ENCODE results near the gene RPS27A. TPM values are rescaled to one million over a fixed set of nuclear protein-coding genes. Genes with fewer than 3 reads are reported as not detected.
"Not testable (repeated sequence)": the region's sequence is repeated elsewhere in the genome, so short reads cannot be mapped to it uniquely, and the experiment has no call there.

The RPS27A gene
- total RNA-seq, 1 donor from 2014 or later, result 782 TPM

DNA sequence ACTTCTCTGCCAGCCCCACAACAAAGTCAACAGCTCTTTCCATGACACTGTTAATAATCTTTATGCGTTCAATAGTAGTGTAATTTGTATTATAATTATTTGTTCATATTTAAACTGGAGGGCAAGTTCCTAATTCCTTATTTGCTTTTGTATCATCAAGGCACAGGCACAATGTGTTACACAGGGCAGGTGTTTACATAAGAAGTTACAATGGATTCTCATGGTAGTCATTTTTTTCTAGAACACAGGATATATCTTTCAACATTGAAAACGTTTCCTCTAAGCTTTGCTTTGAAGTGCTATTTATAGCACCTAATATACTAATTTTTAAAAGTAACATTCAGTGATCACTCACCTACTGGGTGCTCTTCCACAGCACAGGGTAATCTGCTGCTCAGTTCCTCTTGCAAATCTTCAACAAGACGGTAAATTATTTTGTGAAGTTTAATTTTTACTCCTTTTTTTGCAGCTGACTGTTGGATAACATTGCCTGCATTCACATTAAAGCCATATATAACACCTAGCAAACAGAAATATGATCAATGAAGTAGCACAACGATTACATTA, 7.3 kb downstream of the RPS27A start:
- peak in 1 of 2 donors; percentile 65 for DNase-seq (ENCODE audit: low read depth in 2 of 2)

GRCh38 chr2:55241582-55241981, 9.1 kb downstream of the RPS27A start:
- DNase-seq (ENCODE audit: low read depth in 2 of 2), result not testable (repeated sequence)

GRCh38 chr2:55242617-55243016, 10.1 kb downstream of the RPS27A start:
- DNase-seq (ENCODE audit: low read depth in 2 of 2), result no peak

DNA sequence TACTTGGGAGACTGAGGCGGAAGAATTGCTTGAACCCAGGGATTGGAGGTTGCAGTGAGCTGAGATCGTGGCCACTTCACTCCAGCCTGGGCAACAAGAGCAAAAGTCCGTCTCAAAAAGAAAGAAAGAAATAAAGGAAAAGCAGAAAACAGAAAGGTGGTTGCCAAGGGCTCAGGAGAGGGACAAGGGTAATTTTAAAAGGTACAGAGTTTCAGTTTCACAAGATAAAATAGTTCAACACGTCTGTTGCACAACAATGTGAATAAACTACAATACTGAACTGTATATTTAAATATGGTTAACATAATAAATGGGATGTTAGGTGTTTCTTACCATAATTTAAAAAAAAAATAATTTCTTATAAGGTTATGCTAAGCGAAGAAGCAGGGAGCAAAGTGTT, 12.9 kb downstream of the RPS27A start:
- no peak for DNase-seq (ENCODE audit: low read depth in 2 of 2)

DNA sequence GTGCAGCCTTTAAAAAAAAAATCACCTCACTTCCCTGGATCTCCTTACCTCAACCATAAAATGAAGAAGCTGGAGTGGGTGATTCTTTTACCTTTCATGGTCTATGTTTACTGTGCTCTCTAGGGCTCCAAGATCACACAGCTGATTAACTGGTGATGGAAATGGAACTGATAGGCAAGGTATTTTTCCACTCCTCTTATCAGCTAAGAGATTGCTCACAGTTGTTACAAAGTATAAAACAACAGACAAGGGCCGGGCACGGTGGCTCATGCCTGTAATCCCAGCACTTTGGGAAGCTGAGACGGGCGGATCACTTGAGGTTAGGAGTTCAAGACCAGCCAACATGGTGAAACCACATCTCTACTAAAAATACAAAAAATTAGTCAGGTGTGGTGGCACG, 14.5 kb downstream of the RPS27A start:
- DNase-seq (ENCODE audit: low read depth in 2 of 2), result no peak

DNA sequence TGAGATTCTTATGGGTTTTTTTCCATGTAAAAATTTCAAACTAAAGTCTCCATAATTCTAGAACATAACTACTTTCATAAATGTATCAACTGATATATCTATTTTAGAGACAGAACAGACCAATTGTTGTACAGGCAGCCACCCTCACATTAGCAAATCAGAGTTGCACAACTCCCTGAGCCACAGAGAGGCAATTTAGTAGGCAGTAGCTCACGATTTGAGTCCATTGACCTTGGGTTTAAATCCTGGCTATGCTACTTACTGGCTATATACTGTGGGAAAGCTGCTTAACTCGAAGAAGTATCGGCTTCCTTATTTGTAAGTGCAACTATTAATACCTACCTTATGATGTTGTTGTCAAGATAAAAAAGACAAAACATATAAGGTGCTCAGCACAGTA, 20.3 kb downstream of the RPS27A start:
- no peak for DNase-seq (ENCODE audit: low read depth in 2 of 2)

- not testable (repeated sequence) for DNase-seq (ENCODE audit: low read depth in 2 of 2)
These were observed 27.1 kb downstream of the RPS27A start for GRCh38 chr2:55259586-55259985.

- DNase-seq (ENCODE audit: low read depth in 2 of 2), result no peak
These were observed 35.9 kb downstream of the RPS27A start for GRCh38 chr2:55268288-55268906.

DNA sequence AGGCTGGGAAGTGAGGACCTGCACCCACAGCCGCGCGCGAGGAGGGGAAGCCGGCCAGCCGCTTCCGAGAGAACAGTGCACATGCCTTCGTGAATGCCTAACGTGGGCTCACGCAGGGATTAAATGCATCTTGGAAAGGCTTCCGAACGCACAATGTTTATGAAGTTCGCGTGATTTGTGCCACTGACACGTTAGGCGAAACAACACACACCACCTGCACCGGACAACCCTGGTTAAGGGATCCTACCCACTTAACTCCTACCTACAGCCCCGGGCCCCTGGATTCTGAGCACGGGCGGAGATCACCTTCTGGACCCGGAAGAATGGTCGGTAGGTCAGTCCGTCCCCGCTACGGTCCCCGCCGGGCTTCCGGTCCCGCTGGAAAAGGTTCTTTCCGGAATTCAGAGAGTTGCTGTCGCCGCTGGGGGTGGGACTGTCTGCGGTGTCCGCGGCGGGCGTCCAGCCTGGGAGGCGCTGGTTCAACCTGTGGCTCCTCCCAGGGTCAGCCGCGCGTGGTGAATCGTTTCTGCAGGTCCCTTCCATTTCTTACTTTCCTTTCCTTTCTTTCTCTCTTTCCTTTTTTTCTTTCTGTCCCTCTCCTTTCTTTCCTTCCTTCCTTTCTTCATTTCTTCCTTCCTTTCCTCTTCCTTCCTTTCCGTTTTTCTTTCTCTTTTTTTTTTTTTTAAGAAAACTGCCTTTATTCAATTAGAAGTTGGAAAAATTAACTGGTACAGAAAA, 36.6 kb downstream of the RPS27A start, which contains the start of gene MTIF2:
TSS of gene MTIF2 (minus strand) at position 325 of the 738 bp plus-strand sequence. CDS start 5,373 bp downstream, outside the sequence.
- peak; percentile 92 to 95 for DNase-seq (ENCODE audit: low read depth in 2 of 2)

DNA sequence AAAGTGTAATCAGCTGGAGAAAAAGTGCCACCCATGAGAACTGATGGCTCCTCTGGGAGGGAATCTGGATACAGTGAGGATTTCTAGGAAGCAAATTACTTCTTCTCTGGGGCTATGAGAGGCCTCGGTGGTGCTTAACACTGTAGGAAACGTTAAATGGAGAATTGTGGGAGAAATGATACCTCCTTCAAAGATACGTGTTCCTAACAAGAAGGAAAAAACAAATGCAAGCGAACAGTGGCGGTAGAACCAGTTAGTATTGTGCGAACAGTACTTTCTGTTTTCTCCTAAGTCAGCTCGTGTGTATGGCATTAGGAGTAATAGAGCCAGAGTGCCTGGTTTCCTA, 37.1 kb downstream of the RPS27A start:
- peak; percentile 9 to 10 for DNase-seq (ENCODE audit: low read depth in 2 of 2)

GRCh38 chr2:55274346-55274745, 41.9 kb downstream of the RPS27A start:
- not testable (repeated sequence) for DNase-seq (ENCODE audit: low read depth in 2 of 2)

- DNase-seq (ENCODE audit: low read depth in 2 of 2), result no peak
These were observed 44.8 kb downstream of the RPS27A start for GRCh38 chr2:55277310-55277709.

DNA sequence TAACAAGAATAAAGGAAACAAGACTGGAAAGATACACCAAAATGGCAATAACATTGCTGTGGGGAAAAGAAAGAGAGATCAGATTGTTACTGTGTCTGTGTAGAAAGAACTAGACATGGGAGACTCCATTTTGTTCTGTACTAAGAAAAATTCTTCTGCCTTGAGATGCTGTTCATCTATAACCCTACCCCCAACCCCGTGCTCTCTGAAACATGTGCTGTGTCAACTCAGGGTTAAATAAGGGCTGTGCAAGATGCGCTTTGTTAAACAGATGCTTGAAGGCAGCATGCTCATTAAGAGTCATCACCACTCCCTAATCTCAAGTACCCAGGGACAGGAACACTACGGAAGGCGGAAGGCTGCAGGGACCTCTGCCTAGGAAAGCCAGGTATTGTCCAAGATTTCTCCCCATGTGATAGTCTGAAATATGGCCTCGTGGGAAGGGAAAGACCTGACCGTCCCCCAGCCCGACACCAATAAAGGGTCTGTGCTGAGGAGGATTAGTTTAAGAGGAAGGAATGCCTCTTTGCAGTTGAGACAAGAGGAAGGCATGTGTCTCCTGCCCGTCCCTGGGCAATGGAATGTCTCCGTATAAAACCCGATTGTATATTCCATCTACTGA, 46.8 kb downstream of the RPS27A start:
- not testable (repeated sequence) for DNase-seq (ENCODE audit: low read depth in 2 of 2)

DNA sequence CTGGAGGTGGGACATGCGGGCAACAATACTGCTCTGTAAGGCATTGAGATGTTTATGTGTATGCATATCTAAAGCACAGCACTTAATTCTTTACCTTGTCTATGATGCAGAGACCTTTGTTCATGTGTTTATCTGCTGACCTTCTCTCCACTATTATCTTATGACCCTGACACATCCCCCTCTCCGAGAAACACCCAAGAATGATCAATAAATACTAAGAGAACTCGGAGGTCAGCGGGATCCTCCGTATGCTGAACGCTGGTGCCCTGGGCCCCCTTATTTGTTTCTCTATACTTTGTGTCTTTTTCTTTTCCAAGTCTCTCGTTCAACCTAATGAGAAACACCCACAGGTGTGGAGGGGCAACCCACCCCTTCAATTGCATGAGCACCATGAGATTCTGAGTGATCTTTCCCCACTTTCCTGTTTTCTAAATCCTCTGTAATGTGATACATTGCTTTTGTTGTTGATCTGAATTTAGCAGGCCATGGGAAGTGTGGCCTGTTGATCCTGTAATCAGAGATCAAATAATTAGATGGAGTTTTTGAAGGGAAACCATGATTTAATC, 47.5 kb downstream of the RPS27A start:
- not testable (repeated sequence) for DNase-seq (ENCODE audit: low read depth in 2 of 2)

- DNase-seq (ENCODE audit: low read depth in 2 of 2), result not testable (repeated sequence)
These were observed 48.5 kb downstream of the RPS27A start for GRCh38 chr2:55280851-55281546.

DNA sequence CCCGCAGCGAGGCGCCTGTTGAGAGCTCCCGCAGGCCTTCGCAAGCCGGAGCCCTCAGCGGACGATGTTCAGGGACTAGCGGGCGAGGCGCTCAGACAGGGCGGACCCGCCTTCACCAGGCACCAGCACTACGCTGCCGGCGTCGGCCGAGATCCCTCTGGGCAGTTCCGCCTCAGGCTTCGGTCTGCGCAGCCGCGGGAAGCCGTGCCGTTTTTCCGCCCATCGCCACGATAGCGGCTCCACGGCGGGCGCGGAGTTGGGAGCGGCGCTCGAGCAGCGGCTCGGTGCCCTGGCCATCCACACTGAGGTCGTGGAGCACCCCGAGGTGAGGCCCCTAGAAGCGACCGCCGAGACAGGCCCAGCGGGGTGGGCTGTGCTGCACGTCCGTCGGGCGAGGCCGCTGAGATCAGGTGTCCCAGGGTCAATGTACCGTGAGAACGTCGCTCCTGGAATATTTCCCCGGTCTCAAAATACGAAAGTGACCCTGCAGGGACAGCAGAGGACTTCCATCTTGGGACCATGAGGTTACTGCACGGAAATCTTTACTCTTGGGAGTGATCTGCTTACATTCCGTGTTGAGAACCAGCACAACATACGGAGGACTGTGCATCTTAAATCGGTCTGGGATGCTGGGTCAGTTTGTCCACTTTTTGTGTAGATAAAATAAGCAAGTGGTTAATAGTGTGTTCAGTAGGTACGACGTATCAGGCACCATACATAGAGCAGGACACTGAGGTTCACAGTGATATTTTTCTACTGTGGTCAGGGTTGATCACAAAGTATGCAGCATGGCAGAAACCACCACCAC, 49.8 kb downstream of the RPS27A start:
- DNase-seq (ENCODE audit: low read depth in 2 of 2), result peak; percentile 92

- no peak for DNase-seq (ENCODE audit: low read depth in 2 of 2)
These were observed 50.6 kb downstream of the RPS27A start for GRCh38 chr2:55283083-55283482.
